Measurements from ENCODE around the gene ZIC2. TPM values are rescaled to one million over a fixed set of nuclear protein-coding genes. Genes with fewer than 3 reads are reported as not detected.
A peak's percentile ranks its signal among the peaks of the same experiment; 100 is the strongest.

The ZIC2 gene
- polyA plus RNA-seq, 1 donor from 2014 or later: 10.6 TPM

- TF ChIP-seq POLR2AphosphoS5 (IDR thresholded peaks at IDR 0.05): peak; percentile 79
- TF ChIP-seq TAF1 (IDR thresholded peaks at IDR 0.05; ENCODE audit: low read depth): no peak
- peak; percentile 36 for TF ChIP-seq MXI1 (conservative IDR thresholded peaks at IDR 0.05; ENCODE audit: poor library complexity, severe bottlenecking)
- peak; percentile 20 for TF ChIP-seq SMC3 (conservative IDR thresholded peaks at IDR 0.05; ENCODE audit: poor library complexity)
- TF ChIP-seq REST (IDR thresholded peaks at IDR 0.05; ENCODE audit: borderline replicate concordance): no peak
- Histone ChIP-seq H4K20me1 (ENCODE audit: insufficient read depth) (peaks cover 26% of the 10 kb centered on the region), H3K9ac (ENCODE audit: low read length) (peak overlapping the region; percentile 82), H3K27ac (ENCODE audit: low read length) (peak overlapping the region; percentile 77), H3K36me3 (ENCODE audit: insufficient read depth, low read length) (no peaks in the 10 kb centered on the region), H3F3A (ENCODE audit: insufficient read depth, low read length, poor library complexity, severe bottlenecking) (peaks cover 2% of the 10 kb centered on the region), H3K79me2 (replicated peaks; ENCODE audit: insufficient read depth, low read length) (peaks cover 74% of the 10 kb centered on the region), H3K27me3 (ENCODE audit: insufficient read depth, low read depth, low read length) (peaks cover 39% of the 10 kb centered on the region), H3K9me3 (ENCODE audit: low read length) (no peaks in the 10 kb centered on the region), H3K4me2 (ENCODE audit: low read length) (peak overlapping the region; percentile 59), H3K4me3 (ENCODE audit: low read length) (peak overlapping the region; percentile 93), H3K9me2 (ENCODE audit: insufficient read depth, low read length) (no peaks in the 10 kb centered on the region), H2AFZ (ENCODE audit: low read depth, low read length) (no peak overlapping the region)
These were observed 1.3 kb upstream of the ZIC2 start for GRCh38 chr13:99980201-99980823.

- Histone ChIP-seq H3K27me3 (ENCODE audit: insufficient read depth, low read depth, low read length) (peaks cover 31% of the 10 kb centered on the region), H4K20me1 (ENCODE audit: insufficient read depth) (peaks cover 26% of the 10 kb centered on the region), H2AFZ (ENCODE audit: low read depth, low read length) (no peak overlapping the region), H3K27ac (ENCODE audit: low read length) (peak overlapping the region; percentile 77), H3K9ac (ENCODE audit: low read length) (peak overlapping the region; percentile 87), H3K9me2 (ENCODE audit: insufficient read depth, low read length) (no peaks in the 10 kb centered on the region), H3K9me3 (ENCODE audit: low read length) (no peaks in the 10 kb centered on the region), H3K36me3 (ENCODE audit: insufficient read depth, low read length) (no peaks in the 10 kb centered on the region), H3K4me3 (ENCODE audit: low read length) (peak overlapping the region; percentile 93), H3K79me2 (replicated peaks; ENCODE audit: insufficient read depth, low read length) (peaks cover 72% of the 10 kb centered on the region), H3K4me2 (ENCODE audit: low read length) (no peak overlapping the region), H3F3A (ENCODE audit: insufficient read depth, low read length, poor library complexity, severe bottlenecking) (peaks cover 2% of the 10 kb centered on the region)
- TF ChIP-seq TAF1 (IDR thresholded peaks at IDR 0.05; ENCODE audit: low read depth) (peak; percentile 84), EP300 (conservative IDR thresholded peaks at IDR 0.05; ENCODE audit: poor library complexity, severe bottlenecking) (peak; percentile 53), MXI1 (conservative IDR thresholded peaks at IDR 0.05; ENCODE audit: poor library complexity, severe bottlenecking) (peak; percentile 55), SMC3 (conservative IDR thresholded peaks at IDR 0.05; ENCODE audit: poor library complexity) (no peak), EZH2 (IDR thresholded peaks at IDR 0.05; ENCODE audit: borderline replicate concordance, insufficient read depth, low read length, poor library complexity, severe bottlenecking) (no peak), REST (IDR thresholded peaks at IDR 0.05; ENCODE audit: borderline replicate concordance) (peak; percentile 69), POLR2AphosphoS5 (IDR thresholded peaks at IDR 0.05) (peak; percentile 89), CTCF (IDR thresholded peaks at IDR 0.05; ENCODE audit: poor library complexity, severe bottlenecking) (peak; percentile 30), RAD21 (conservative IDR thresholded peaks at IDR 0.05) (no peak)
These were observed 505 bp upstream of the ZIC2 start for GRCh38 chr13:99980824-99981734.
